ENCODE measurements around the gene PRRX2. TPM values are rescaled to one million over a fixed set of nuclear protein-coding genes. Genes with fewer than 3 reads are reported as not detected.

Gene PRRX2
- total RNA-seq, 1 experiment from 2014 or later = 12.7 TPM

GRCh38 chr9:129624947-129625346, 40.5 kb upstream of the PRRX2 start:
- H3K36me3 ChIP-seq (ENCODE audit: insufficient read depth, low read length, poor library complexity, severe bottlenecking) = no peaks in the 10 kb centered on the region
- peaks cover 34% of the 10 kb centered on the region for H3K4me1 ChIP-seq (ENCODE audit: insufficient read depth, low read length, poor library complexity, severe bottlenecking)
- no peak overlapping the region for H3K27ac ChIP-seq (ENCODE audit: low read depth, low read length, poor library complexity, severe bottlenecking)
- intact Hi-C loops (cut with micrococcal nuclease; ENCODE audit: unreplicated experiment) = loop anchor here (5.0 kb wide), 1 partner anchor 167 kb away; no protein-coding TSS in a partner anchor
- ChIA-PET CTCF (interaction anchor here (0.6 to 5.3 kb wide), 7 partner anchors 15 to 595 kb away, joined by 3 to 40 read pairs (median 4); no protein-coding TSS in a partner anchor), POLR2A (ENCODE audit: low non-redundant PET) (interaction anchor here (0.7 kb wide), 1 partner anchor 515 kb away, joined by 3 read pairs; no protein-coding TSS in a partner anchor)
- H3K27me3 ChIP-seq (replicated peaks; ENCODE audit: insufficient read depth, low read depth, low read length, poor library complexity) = no peaks in the 10 kb centered on the region
- no peak for DNase-seq (ENCODE audit: low spot score)
- H3K4me3 ChIP-seq (ENCODE audit: low read depth, low read length, poor library complexity, severe bottlenecking) = no peak overlapping the region
- no peak for TF ChIP-seq EZH2 (IDR thresholded peaks at IDR 0.05; ENCODE audit: borderline replicate concordance, low read depth, low read length, poor library complexity, severe bottlenecking)
- TF ChIP-seq, protein P1, sequence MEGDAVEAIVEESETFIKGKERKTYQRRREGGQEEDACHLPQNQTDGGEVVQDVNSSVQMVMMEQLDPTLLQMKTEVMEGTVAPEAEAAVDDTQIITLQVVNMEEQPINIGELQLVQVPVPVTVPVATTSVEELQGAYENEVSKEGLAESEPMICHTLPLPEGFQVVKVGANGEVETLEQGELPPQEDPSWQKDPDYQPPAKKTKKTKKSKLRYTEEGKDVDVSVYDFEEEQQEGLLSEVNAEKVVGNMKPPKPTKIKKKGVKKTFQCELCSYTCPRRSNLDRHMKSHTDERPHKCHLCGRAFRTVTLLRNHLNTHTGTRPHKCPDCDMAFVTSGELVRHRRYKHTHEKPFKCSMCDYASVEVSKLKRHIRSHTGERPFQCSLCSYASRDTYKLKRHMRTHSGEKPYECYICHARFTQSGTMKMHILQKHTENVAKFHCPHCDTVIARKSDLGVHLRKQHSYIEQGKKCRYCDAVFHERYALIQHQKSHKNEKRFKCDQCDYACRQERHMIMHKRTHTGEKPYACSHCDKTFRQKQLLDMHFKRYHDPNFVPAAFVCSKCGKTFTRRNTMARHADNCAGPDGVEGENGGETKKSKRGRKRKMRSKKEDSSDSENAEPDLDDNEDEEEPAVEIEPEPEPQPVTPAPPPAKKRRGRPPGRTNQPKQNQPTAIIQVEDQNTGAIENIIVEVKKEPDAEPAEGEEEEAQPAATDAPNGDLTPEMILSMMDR (conservative IDR thresholded peaks at IDR 0.05; ENCODE audit: low read depth, low read length) = no peak
- no peaks in the 10 kb centered on the region for H3K9me3 ChIP-seq (ENCODE audit: low read depth, low read length, poor library complexity, severe bottlenecking)
- BruUV-seq (replicated peaks) = no TSS peak

DNA sequence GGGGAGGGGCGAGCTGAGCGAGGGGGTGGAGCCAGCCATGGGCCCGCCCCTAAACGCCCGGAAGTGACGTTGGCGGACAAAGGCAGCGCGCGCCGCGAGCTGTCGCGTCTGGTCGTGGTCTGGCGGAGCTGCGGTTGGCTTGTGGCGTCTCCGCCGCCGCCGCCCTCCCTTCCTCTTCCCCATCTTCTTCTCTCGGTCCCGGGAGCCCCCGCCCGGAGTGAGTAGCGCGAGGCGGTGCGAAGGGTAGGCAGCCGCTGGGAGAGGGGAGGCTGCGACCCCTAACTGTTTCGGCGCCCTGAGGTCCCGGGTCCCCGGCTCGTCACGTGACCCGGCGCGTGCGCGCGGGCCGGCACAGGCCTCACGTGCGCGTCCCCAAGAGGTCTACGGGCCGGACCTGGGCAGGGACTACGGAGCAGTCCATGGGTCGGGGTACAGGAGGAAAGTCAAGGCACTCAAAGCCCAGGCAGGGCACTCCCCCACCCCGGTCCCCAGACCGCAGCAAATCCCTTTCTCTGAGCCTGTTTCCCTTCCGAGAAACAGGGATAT, 39.3 kb upstream of the PRRX2 start, which contains the start of gene NTMT1:
NTMT1 (plus strand) TSS at position 85 of the 546 bp plus-strand sequence. CDS start 6,541 bp downstream, outside the sequence.
- BruUV-seq (replicated peaks) = no TSS peak
- Histone ChIP-seq H3K9me3 (ENCODE audit: low read depth, low read length, poor library complexity, severe bottlenecking) (no peaks in the 10 kb centered on the region), H3K27me3 (replicated peaks; ENCODE audit: insufficient read depth, low read depth, low read length, poor library complexity) (no peaks in the 10 kb centered on the region), H3K4me3 (ENCODE audit: low read depth, low read length, poor library complexity, severe bottlenecking) (peak within 1 kb of the TSS; percentile 97), H3K36me3 (ENCODE audit: insufficient read depth, low read length, poor library complexity, severe bottlenecking) (no peaks in the 10 kb centered on the region), H3K4me1 (ENCODE audit: insufficient read depth, low read length, poor library complexity, severe bottlenecking) (peaks cover 39% of the 10 kb centered on the region), H3K27ac (ENCODE audit: low read depth, low read length, poor library complexity, severe bottlenecking) (peak within 1 kb of the TSS; percentile 98)
- CTCF ChIA-PET = interaction anchor here (0.6 to 5.3 kb wide), 6 partner anchors 29 to 494 kb away, joined by 3 to 40 read pairs (median 4); partner anchors contain the start of gene PTGES
- TF ChIP-seq EZH2 (IDR thresholded peaks at IDR 0.05; ENCODE audit: borderline replicate concordance, low read depth, low read length, poor library complexity, severe bottlenecking) = no peak
- TF ChIP-seq, protein P1 (conservative IDR thresholded peaks at IDR 0.05; ENCODE audit: low read depth, low read length) = no peak
- intact Hi-C loops (cut with micrococcal nuclease; ENCODE audit: unreplicated experiment) = loop anchor here (5.0 kb wide), 1 partner anchor 166 kb away; no protein-coding TSS in a partner anchor
- POLR2A ChIA-PET (ENCODE audit: low non-redundant PET) = no interaction called here
- DNase-seq (ENCODE audit: low spot score) = peak; percentile 88

- Histone ChIP-seq H3K4me3 (ENCODE audit: low read depth, low read length, poor library complexity, severe bottlenecking) (peak overlapping the region; percentile 97), H3K9me3 (ENCODE audit: low read depth, low read length, poor library complexity, severe bottlenecking) (no peaks in the 10 kb centered on the region), H3K27ac (ENCODE audit: low read depth, low read length, poor library complexity, severe bottlenecking) (peak overlapping the region; percentile 98), H3K36me3 (ENCODE audit: insufficient read depth, low read length, poor library complexity, severe bottlenecking) (no peaks in the 10 kb centered on the region), H3K4me1 (ENCODE audit: insufficient read depth, low read length, poor library complexity, severe bottlenecking) (peaks cover 40% of the 10 kb centered on the region), H3K27me3 (replicated peaks; ENCODE audit: insufficient read depth, low read depth, low read length, poor library complexity) (no peaks in the 10 kb centered on the region)
- TF ChIP-seq, protein P1 (conservative IDR thresholded peaks at IDR 0.05; ENCODE audit: low read depth, low read length) = no peak
- no peak for TF ChIP-seq EZH2 (IDR thresholded peaks at IDR 0.05; ENCODE audit: borderline replicate concordance, low read depth, low read length, poor library complexity, severe bottlenecking)
- peak; percentile 71 for DNase-seq (ENCODE audit: low spot score)
- intact Hi-C loops (cut with micrococcal nuclease; ENCODE audit: unreplicated experiment) = loop anchor here (5.0 kb wide), 1 partner anchor 166 kb away; no protein-coding TSS in a partner anchor
- no TSS peak for BruUV-seq (replicated peaks)
- ChIA-PET POLR2A (ENCODE audit: low non-redundant PET) (no interaction called here), CTCF (interaction anchor here (0.7 to 5.3 kb wide), 4 partner anchors 13 to 495 kb away, joined by 3 to 40 read pairs (median 4); no protein-coding TSS in a partner anchor)
These were observed 38.7 kb upstream of the PRRX2 start for GRCh38 chr9:129626625-129627284.
